HepG2 (cell line): ENCODE data around the gene TMEM63B. TPM values are rescaled to one million over a fixed set of nuclear protein-coding genes. Genes with fewer than 3 reads are reported as not detected.

Experiments used
- AGO2 ChIP-seq: fragments of 200-400 bp; formaldehyde crosslinking; optimal IDR thresholded peaks from 2 replicates; pipeline ENCODE3; 2017; ENCODE audit warnings: mild to moderate bottlenecking, low read depth, low read length, moderate library complexity
- ATF2 ChIP-seq: sonication (generic); formaldehyde crosslinking; IDR thresholded peaks from 2 replicates; pipeline ENCODE4 v1.4.0; 2020; ENCODE audit warnings: missing genetic modification reagents
- CBFB ChIP-seq: sonication (generic); formaldehyde crosslinking; IDR thresholded peaks from 2 replicates; pipeline ENCODE4 v1.4.0; 2020; ENCODE audit warnings: missing genetic modification reagents
- GABPA ChIP-seq, 2 experiments: IDR thresholded peaks; 2 replicates each; pipeline ENCODE4 v1.6.1; 2011 to 2016; ENCODE audit warnings: low read depth in 2 of 2, low read length in 1 of 2, missing biosample characterization in 1 of 2, missing genetic modification characterization in 1 of 2
- HIC2 ChIP-seq: sonication (generic); formaldehyde crosslinking; IDR thresholded peaks from 2 replicates; pipeline ENCODE4 v1.9.0; 2022; ENCODE audit warnings: low read depth, missing genetic modification reagents
- HNF4G ChIP-seq, 2 experiments: sonication (generic) in 1 of 2; formaldehyde crosslinking in 1 of 2; IDR thresholded peaks; 2 replicates each; pipeline versions ENCODE4 v1.4.0 to v1.6.1; 2011 to 2020; ENCODE audit warnings: borderline replicate concordance in 2 of 2, low read depth in 2 of 2, mild to moderate bottlenecking in 2 of 2, low read length in 1 of 2, missing genetic modification reagents in 1 of 2, moderate library complexity in 1 of 2
- KLF13 ChIP-seq: sonication (generic); formaldehyde crosslinking; IDR thresholded peaks from 2 replicates; pipeline ENCODE4 v1.4.0; 2020; ENCODE audit warnings: mild to moderate bottlenecking, missing genetic modification reagents
- KLF15 ChIP-seq: sonication (generic); formaldehyde crosslinking; IDR thresholded peaks from 2 replicates; pipeline ENCODE4 v1.8.1; 2023; ENCODE audit warnings: borderline replicate concordance, mild to moderate bottlenecking, inconsistent platforms, missing genetic modification reagents, mixed read lengths
- MIER3 ChIP-seq: IDR thresholded peaks from 2 replicates; pipeline ENCODE4 v1.6.1; 2016; ENCODE audit warnings: missing compliant biosample characterization, borderline replicate concordance
- RFXANK ChIP-seq: IDR thresholded peaks from 2 replicates; pipeline ENCODE4 v1.6.1; 2016
- SMARCE1 ChIP-seq: fragments of 450-650 bp; IDR thresholded peaks from 2 replicates; pipeline ENCODE4 v1.6.1; 2017; ENCODE audit warnings: borderline replicate concordance
- YEATS4 ChIP-seq: sonication (generic); formaldehyde crosslinking; IDR thresholded peaks from 2 replicates; pipeline ENCODE4 v1.4.0; 2020; ENCODE audit warnings: missing genetic modification reagents, borderline replicate concordance
- ZBTB20 ChIP-seq: sonication (generic); formaldehyde crosslinking; IDR thresholded peaks from 2 replicates; pipeline ENCODE4 v1.8.1; 2023; ENCODE audit warnings: missing genetic modification reagents, low read depth, mild to moderate bottlenecking, borderline replicate concordance
- ZMYM3 ChIP-seq: sonication (generic); formaldehyde crosslinking; IDR thresholded peaks from 2 replicates; pipeline ENCODE4 v1.5.1; 2020; ENCODE audit warnings: mild to moderate bottlenecking, missing genetic modification reagents
- ZNF205 ChIP-seq: IDR thresholded peaks from 2 replicates; pipeline ENCODE4 v1.6.1; 2018; ENCODE audit warnings: missing biosample characterization, missing genetic modification reagents
- ZNF24 ChIP-seq: fragments of 450-650 bp; IDR thresholded peaks from 2 replicates; pipeline ENCODE4 v1.6.1; 2017; ENCODE audit warnings: antibody characterized with exemption, mild to moderate bottlenecking
- ZNF30 ChIP-seq: sonication (generic); formaldehyde crosslinking; IDR thresholded peaks from 2 replicates; pipeline ENCODE4 v1.5.0; 2020; ENCODE audit warnings: mild to moderate bottlenecking, missing genetic modification reagents
- ZNF609 ChIP-seq: sonication (generic); formaldehyde crosslinking; IDR thresholded peaks from 2 replicates; pipeline ENCODE4 v1.4.0; 2020; ENCODE audit warnings: mild to moderate bottlenecking, missing genetic modification reagents, borderline replicate concordance
- ZNF7 ChIP-seq: IDR thresholded peaks from 2 replicates; pipeline ENCODE4 v1.6.1; 2016; ENCODE audit warnings: missing biosample characterization, missing genetic modification reagents
- ZNF766 ChIP-seq: sonication (generic); formaldehyde crosslinking; IDR thresholded peaks from 2 replicates; pipeline ENCODE4 v1.5.0; 2020; ENCODE audit warnings: missing genetic modification reagents, borderline replicate concordance
- ZNF768 ChIP-seq: sonication (generic); formaldehyde crosslinking; IDR thresholded peaks from 2 replicates; pipeline ENCODE4 v1.4.0; 2020; ENCODE audit warnings: missing genetic modification reagents
- polyA plus RNA-seq, 8 experiments: library from polyadenylated mRNA; depleted of rRNA in 3 of 8; stranded (reverse) in 7 of 8; unstranded in 1 of 8; fragments of >200 nt; fragmentation: Illumina TruSeq in 4 of 8; extraction: Trizol in 4 of 8; gene quantifications; 2 replicates each; pipeline versions ENCODE4 v1.2.1 to v1.2.3, GENCODE V29; 2011 to 2016; ENCODE audit warnings: low read depth in 4 of 8, missing spikeins in 1 of 8, mixed read lengths in 1 of 8; ENCODE audit not compliant: insufficient read depth in 1 of 8
- total RNA-seq, 5 experiments: library from RNA; depleted of rRNA; stranded (reverse); fragments of >200 nt; fragmentation: Illumina TruSeq; extraction: Trizol; gene quantifications; 2 replicates each; pipeline ENCODE4 v1.2.3, GENCODE V29; 2016; ENCODE audit warnings: low read depth in 1 of 5

Gene TMEM63B
- total and polyA plus RNA-seq, 2 of the 13 experiments (the other 11 are each of a cell fraction or from before 2014, with no cell fraction given), result 27.4 to 75.8 TPM

- peak; percentile 92 for TF ChIP-seq ZNF609 (CRISPR knock-in tag)
- no peak for TF ChIP-seq RFXANK (CRISPR knock-in tag)
- TF ChIP-seq ZNF30 (CRISPR knock-in tag), result no peak
- peak; percentile 63 for TF ChIP-seq ATF2 (CRISPR knock-in tag)
- TF ChIP-seq HIC2 (CRISPR knock-in tag), result peak; percentile 73; the same call in 1 of the 2 replicates
- peak; percentile 83; the same call in 1 of the 2 replicates for TF ChIP-seq ZNF766 (CRISPR knock-in tag)
- no peak for TF ChIP-seq SMARCE1
- TF ChIP-seq ZNF768 (CRISPR knock-in tag), result peak; percentile 54; the same call in 1 of the 2 replicates
- peak; percentile 84 for TF ChIP-seq ZNF24
- peak; percentile 61; the same call in 1 of the 2 replicates for TF ChIP-seq MIER3 (CRISPR knock-in tag)
- no peak for TF ChIP-seq KLF13 (CRISPR knock-in tag)
- peak; percentile 100 for TF ChIP-seq ZMYM3 (CRISPR knock-in tag)
- peak; percentile 59; the same call in 1 of the 2 replicates for TF ChIP-seq HNF4G (IDR thresholded peaks at IDR 0.05; ENCODE audit: borderline replicate concordance, low read depth, low read length)
- peak; percentile 29; the same call in 1 of the 2 replicates for TF ChIP-seq HNF4G (CRISPR knock-in tag; IDR thresholded peaks at IDR 0.05; ENCODE audit: borderline replicate concordance, low read depth)
- no peak for TF ChIP-seq CBFB (CRISPR knock-in tag)
- peak; percentile 62 for TF ChIP-seq YEATS4 (CRISPR knock-in tag)
- TF ChIP-seq GABPA (IDR thresholded peaks at IDR 0.05; ENCODE audit: low read depth, low read length), result no peak
- peak; percentile 55; the same call in 1 of the 2 replicates for TF ChIP-seq GABPA (CRISPR knock-in tag; IDR thresholded peaks at IDR 0.05; ENCODE audit: low read depth)
- no peak for TF ChIP-seq AGO2
- peak; percentile 91; the same call in 1 of the 2 replicates for TF ChIP-seq ZBTB20
- TF ChIP-seq ZNF7 (CRISPR knock-in tag), result 0 out of 2 replicates have a peak, but pooled peaks have one; percentile 63
- no peak for TF ChIP-seq KLF15 (CRISPR knock-in tag)
- TF ChIP-seq ZNF205 (CRISPR knock-in tag), result peak; percentile 85
Measured at GRCh38 chr6:44091981-44092884, 35.1 kb upstream of the TMEM63B start (continued).
